ENCODE data around the gene NOS1. TPM values are rescaled to one million over a fixed set of nuclear protein-coding genes. Genes with fewer than 3 reads are reported as not detected.

NOS1 gene
- polyA plus RNA-seq, 3 donors from 2014 or later, result not detected

Other genes with a start within 250 kb of the NOS1 start
- gene FBXO21, start 171.2 kb downstream of the NOS1 start, polyA plus RNA-seq, result 10 to 100 TPM; 32.2 to 52.7 (median 49.2) TPM